GM12864 (cell line): ENCODE measurements around the gene ENO2.
A peak's percentile ranks its signal among the peaks of the same experiment; 100 is the strongest.

Source experiments
- DNase-seq: peaks from one replicate; pipeline ENCODE4 v3.0.0-alpha.2; 2011; ENCODE audit warnings: low read depth
- H3K4me3 ChIP-seq: 2 replicates; pipeline ENCODE4 v1.5.1; 2011; ENCODE audit warnings: mild to moderate bottlenecking, low read depth, low read length, control low read depth
- CTCF ChIP-seq: IDR thresholded peaks from 2 replicates; pipeline ENCODE4 v1.5.1; 2011; ENCODE audit warnings: low read depth, mild to moderate bottlenecking, moderate library complexity, low read length, control low read depth, inconsistent platforms; ENCODE audit errors: missing control alignments

Gene ENO2

GRCh38 chr12:6945613-6946012, 31.2 kb downstream of the ENO2 start:
- DNase-seq, result no peak
- peak overlapping the region; percentile 58 for H3K4me3 ChIP-seq
- TF ChIP-seq CTCF, result no peak

DNA sequence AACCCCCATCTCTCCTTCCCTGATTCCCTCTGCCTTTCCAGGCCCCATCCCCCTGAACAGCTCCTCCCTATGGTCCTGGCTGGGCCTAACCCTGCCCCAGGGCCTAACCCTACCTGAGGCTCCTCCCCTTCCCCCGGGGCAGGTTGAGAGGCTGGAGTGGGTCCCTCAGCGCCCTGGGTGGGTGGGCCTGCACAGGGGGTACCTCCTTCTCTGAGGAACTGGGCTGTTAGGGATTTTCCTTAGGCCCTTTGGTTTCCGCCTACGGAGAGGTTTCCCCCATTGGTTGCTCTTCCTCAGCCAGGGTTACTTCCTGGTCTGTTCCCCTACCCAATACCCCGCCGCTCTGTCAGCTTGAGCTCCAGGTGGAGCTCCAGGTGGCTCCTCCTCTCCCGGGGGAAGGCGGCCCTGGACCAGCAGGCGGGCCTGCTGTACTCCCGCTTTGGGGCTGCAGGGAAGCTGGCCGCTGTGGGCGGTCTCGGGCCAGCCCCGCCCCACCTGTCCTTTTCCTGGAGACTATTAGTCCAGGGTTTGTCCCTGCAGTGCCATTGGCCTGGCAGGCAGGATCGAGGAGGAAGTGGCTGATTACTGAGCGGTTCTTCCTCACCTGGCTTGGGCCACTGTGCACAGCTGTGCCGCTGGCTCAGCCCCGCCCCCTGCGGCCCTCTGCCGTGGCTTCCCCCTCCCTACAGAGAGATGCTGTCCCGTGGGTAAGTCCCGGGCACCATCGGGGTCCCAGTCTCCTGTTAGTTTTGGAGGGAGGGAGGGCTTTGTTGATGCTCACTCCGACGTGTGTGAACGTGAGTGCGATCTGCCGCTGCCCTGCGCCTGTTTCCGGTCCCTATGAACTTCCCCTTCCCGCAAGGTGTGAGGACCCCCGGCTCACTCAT, 31.9 kb downstream of the ENO2 start:
- TF ChIP-seq CTCF, result no peak
- peak overlapping the region; percentile 58 for H3K4me3 ChIP-seq
- no peak for DNase-seq

DNA sequence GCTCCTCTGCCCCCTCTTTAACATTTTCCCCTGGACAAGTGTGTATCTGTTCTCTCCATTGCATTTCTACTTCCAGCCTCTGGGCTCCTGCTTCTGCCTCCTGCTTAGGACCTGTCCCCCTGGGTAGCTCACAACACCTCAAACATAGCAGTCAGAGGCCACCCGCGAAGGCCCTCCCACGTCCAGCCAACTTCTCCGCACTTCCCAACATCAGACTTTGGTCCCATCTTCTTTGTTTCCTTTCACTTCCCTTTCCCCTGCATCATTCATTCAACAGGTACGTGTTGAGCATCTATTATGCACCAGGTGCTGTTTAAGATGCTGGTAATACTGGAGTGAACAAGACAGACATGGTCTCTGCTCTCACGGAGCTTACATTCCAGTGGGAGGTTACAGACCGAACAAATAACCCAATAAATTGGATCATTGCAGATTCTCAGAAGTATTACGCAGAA, 32.6 kb downstream of the ENO2 start:
- no peak for DNase-seq
- peak overlapping the region; percentile 58 for H3K4me3 ChIP-seq
- TF ChIP-seq CTCF, result no peak

DNA sequence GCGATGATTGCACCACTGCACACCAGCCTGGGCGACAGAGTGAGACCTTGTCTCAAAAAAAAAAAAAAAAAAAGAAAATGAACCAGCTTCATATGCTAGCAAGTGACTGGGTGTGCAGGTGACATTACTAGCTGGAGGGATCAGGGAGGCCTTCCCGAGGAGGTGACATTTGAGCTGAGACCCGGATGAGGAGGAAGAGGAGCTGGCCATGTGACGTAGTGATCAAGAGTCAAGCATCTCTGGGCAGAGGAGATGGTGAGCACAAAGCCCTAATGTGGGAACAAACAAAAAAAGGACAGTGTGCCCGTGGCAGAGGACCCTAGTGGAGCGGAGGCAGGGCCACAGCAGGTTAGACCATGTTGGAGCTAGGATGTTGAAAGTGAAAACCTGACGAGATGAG, 33.2 kb downstream of the ENO2 start:
- no peak for DNase-seq
- TF ChIP-seq CTCF, result no peak
- H3K4me3 ChIP-seq, result no peak overlapping the region

DNA sequence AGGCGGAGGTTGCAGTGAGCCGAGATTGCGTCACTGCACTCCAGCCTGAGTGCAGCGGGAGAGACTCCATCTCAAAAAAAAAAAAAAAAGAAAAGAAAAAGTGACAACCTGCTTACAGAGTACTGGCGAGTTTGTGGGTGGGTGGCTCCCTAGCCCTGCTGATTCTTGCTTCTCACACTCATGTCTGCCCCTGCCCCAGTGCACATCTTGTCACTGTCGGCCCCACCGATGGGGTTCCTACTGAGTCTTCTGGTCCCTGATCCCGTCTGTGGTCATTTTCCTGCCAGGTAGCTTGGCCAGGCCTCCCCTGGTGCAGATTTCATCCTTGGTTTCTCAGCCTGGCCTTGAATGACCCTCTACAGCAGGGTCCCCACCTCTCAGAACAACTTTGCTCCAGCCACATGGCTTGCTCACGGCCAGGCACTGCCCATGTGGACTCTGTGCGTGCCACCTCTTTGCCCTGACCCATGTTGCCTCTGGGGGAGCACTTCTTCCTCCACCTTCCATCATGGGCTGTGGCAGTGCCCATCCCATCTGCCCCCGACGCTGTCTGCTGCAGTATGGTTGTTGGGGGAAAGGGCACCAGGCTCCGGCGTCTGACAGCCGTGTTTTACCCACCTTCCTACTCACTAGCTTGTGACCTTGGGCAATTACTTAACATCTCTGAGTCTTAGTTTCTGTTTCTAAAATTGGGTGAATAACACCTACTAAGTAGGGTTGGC, 34.7 kb downstream of the ENO2 start:
- H3K4me3 ChIP-seq, result peak overlapping the region; percentile 28
- no peak for DNase-seq

GRCh38 chr12:6950401-6950801, 36.0 kb downstream of the ENO2 start:
- no peak for DNase-seq
- H3K4me3 ChIP-seq, result peak overlapping the region; percentile 93
- TF ChIP-seq CTCF, result peak; percentile 69

More for the DNA sequence above, 34.7 kb downstream of the ENO2 start:
- peak; percentile 47 for TF ChIP-seq CTCF
